HG03066 (cell line): ENCODE measurements around the gene NFATC2IP.
"Not testable (repeated sequence)": the region's sequence is repeated elsewhere in the genome, so short reads cannot be mapped to it uniquely, and the experiment has no call there.

Experiments used
- ATAC-seq: cut with Tn5 transposase; IDR thresholded peaks from one replicate; pipeline ENCODE4 v1.9.1; 2021; ENCODE audit warnings: low read depth; ENCODE audit not compliant: unreplicated experiment

Gene NFATC2IP

GRCh38 chr16:28964496-28964895 is 13.8 kb downstream of the NFATC2IP start:
- ATAC-seq, result no peak

DNA sequence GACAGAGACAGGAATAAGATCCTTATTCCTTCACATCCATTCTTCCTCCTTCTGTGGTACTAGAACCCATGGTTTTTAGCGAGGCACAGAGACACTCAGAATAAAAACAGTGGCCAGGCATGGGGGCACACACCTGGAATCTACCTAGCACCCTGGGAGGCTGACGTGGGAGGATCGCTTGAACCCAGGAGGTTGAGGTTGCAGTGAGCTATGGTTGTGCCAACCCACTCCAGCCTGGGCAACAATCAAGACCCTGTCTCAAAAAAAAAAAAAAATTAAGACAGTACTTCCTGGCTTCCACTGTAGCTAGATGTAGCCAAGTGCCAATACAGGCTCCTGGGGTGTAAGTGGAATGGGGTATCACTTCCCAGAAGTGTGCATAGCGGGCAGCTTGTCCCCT is 16.4 kb downstream of the NFATC2IP start:
- no peak for ATAC-seq

- ATAC-seq, result not testable (repeated sequence)
Observed at GRCh38 chr16:28969696-28970095, 19.0 kb downstream of the NFATC2IP start.

DNA sequence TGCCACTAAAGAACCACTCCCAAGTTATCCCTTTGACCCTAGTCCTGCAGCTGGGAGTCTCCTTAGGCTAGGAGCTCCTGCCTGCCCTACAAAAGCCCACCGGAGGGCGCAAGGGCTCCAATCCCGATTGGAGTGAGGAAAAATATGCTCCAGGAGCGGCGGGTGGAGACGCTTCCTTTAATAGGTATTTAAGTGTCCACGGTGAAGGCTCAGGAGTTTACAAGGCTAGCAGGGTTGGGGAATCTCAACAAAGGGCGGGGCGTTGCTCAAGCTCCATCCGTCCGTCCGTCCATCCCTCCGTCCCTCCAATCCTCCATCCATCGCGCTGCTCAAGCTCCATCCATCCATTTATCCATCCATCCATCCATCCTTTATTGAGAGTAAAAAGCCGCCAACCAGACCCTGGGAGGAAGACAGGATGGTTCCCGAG is 23.3 kb downstream of the NFATC2IP start:
- peak; percentile 12 for ATAC-seq

DNA sequence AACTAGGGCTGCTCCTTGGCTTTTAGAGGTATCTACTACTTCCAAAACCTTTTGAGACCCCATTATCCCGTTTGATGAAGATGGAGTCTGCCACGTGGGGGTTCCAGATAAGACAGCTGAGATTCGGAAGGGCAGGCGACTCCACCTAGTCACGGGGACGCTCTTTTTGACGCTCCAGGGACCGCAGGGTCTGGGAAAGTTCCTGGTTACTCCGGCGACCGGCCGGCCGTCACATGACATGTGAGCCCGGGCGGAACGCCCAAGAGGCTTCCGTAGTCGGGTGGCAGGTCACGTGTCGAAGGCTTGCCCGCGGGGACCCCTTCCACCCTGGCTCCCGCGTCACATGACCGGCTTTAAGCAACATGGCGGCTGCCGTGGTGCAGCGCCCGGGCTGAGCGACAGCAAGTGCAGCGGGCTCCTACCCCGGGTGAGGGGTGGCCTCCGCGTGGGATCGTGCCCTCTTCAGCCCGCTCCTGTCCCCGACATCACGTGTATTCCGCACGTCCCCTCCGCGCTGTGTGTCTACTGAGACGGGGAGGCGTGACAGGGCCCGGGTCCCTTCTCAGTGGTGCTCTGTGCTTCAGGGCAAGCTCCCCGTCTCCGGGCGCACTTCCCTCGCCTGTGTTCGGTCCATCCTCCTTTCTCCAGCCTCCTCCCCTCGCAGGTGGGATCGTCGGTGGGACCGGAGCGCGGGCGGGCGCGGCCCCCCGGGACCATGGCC is 23.9 kb downstream of the NFATC2IP start, which contains the start of gene SPNS1:
TSS of gene SPNS1 (plus strand) at position 342 of the 721 bp plus-strand sequence. CDS start at position 716, 374 bp downstream.
- peak; percentile 84 for ATAC-seq

GRCh38 chr16:28975158-28975599 is 24.4 kb downstream of the NFATC2IP start:
- ATAC-seq, result no peak

GRCh38 chr16:28977703-28978662 is 27.2 kb downstream of the NFATC2IP start:
- no peak for ATAC-seq

GRCh38 chr16:28980330-28980729 is 29.6 kb downstream of the NFATC2IP start:
- not testable (repeated sequence) for ATAC-seq

- no peak for ATAC-seq
Observed at GRCh38 chr16:28980929-28981328, 30.2 kb downstream of the NFATC2IP start.

DNA sequence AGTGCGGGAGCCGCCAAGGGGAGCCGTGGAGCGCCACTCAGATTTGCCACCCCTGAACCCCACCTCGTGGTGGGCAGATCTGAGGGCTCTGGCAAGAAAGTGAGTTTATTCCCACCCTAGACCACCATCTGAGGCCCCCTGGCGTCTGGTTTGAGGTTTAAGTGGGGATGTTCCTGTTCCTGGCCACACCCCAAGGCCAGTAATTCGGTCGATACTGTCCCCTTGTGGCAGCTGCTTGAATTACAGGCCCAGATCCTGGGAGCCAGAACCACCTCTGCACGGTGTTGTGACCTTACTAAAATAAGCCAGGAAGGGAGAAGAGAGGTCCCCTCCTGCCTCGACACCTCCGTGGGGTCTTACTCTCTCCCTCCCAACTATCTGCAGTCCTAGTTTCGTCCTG is 30.8 kb downstream of the NFATC2IP start:
- ATAC-seq, result no peak

GRCh38 chr16:28982418-28982817 is 31.7 kb downstream of the NFATC2IP start:
- ATAC-seq, result no peak

GRCh38 chr16:28982949-28983348 is 32.2 kb downstream of the NFATC2IP start:
- ATAC-seq, result no peak

DNA sequence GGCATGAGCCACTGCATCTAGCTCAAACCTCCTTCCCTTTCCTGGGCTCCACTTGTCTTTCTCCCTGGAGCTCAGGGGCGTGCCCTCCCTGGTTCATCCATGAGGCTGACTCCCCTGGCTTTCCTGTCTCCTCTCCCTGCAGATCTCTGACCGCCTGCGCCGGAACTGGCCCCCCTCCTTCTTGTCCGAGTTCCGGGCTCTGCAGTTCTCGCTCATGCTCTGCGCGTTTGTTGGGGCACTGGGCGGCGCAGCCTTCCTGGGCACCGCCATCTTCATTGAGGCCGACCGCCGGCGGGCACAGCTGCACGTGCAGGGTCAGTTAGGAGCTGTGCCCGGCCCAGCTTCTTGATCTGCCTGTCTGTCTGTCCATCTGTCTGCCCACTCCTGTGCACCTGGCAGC is 32.9 kb downstream of the NFATC2IP start:
- no peak for ATAC-seq

GRCh38 chr16:28984091-28984490 is 33.4 kb downstream of the NFATC2IP start:
- ATAC-seq, result no peak

- no peak for ATAC-seq
Observed at GRCh38 chr16:28984619-28985135, 33.9 kb downstream of the NFATC2IP start, which contains the start of gene LAT. LAT (plus strand) TSS chr16:28985052; CDS start chr16:28985418, 366 bp downstream.

DNA sequence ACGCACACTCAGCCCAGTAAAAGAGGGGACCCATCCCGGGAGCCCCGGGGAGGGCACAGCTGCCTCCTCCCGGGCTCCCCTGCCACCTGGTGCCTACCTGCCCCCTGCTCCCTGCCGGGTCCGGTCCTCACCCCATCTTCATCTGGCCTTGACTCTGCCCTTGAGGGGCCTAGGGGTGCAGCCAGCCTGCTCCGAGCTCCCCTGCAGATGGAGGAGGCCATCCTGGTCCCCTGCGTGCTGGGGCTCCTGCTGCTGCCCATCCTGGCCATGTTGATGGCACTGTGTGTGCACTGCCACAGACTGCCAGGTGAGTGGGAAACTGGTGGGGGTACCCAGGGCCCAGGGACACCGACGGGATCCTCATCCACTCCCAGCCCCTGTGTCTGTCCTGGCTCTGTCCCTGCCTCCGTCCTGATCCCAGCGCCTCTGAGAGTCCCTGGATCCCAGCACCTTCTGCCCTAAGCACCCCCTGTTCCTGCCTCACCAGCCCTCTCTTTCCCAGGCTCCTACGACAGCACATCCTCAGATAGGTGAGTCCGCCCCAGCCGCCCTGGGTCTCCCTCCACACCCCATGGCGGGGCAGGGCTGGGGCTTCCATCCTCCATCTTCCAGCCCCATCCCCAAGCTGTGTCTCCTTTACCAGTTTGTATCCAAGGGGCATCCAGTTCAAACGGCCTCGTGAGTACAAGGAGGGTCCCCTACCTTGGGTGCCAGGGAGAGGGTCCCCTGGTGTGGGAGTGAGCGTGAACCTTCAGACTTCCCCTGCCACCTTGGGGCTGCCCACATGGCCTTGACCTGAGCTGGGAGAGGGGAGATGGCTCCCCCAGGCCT is 34.7 kb downstream of the NFATC2IP start:
- ATAC-seq, result no peak

GRCh38 chr16:28986046-28986445 is 35.3 kb downstream of the NFATC2IP start:
- ATAC-seq, result no peak

DNA sequence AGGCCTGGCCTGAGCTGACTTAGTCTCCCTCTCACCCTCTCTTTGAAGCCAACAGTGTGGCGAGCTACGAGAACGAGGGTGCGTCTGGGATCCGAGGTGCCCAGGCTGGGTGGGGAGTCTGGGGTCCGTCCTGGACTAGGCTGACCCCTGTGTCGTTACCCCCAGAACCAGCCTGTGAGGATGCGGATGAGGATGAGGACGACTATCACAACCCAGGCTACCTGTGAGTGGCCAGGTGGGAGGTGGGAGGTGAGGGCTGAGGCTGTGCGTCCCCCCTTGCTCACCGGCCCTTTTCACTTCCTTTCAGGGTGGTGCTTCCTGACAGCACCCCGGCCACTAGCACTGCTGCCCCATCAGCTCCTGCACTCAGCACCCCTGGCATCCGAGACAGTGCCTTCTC is 35.8 kb downstream of the NFATC2IP start:
- ATAC-seq, result no peak

- no peak for ATAC-seq
Observed at GRCh38 chr16:28987170-28987853, 36.6 kb downstream of the NFATC2IP start.

DNA sequence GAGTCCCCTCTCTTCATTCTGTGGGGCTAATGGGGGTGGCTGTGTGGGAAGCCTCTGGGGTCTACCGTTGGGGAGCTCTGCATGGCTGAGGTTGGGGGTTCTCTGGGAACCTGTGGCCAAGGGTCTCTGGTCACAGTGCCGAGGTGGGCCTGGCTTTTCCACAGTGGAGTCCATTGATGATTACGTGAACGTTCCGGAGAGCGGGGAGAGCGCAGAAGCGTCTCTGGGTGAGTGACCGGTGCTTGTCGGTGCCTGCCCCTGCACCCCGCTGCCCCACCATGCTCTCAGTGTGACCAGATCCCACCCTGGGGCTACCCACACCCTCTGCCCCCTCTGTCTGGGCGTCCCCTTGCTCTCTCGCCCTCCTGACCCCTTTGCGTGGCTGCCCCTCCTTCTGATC is 38.6 kb downstream of the NFATC2IP start:
- ATAC-seq, result no peak
